Esophagus squamous epithelium (tissue), 5 donors: ENCODE results near the gene NGFR. TPM values are rescaled to one million over a fixed set of nuclear protein-coding genes. Genes with fewer than 3 reads are reported as not detected.

Source experiments
- DNase-seq: peaks from one replicate; lab custom pipeline; 2025; lab: John Stamatoyannopoulos, UW
- H3K27ac ChIP-seq, 4 donors: fragments of 200-600 bp; sonication (generic); one replicate each; pipeline ENCODE4 v1.5.1; 2016 to 2019; ENCODE audit warnings: mild to moderate bottlenecking in 1 of 4
- H3K27me3 ChIP-seq, 4 donors: fragments of 200-600 bp; sonication (generic); 1 replicate in 3 of 4; 2 replicates in 1 of 4; pipeline versions ENCODE4 v1.5.1 to v1.6.0; 2017 to 2021; ENCODE audit warnings: antibody characterized with exemption in 1 of 4
- H3K36me3 ChIP-seq, 3 donors: fragments of 200-600 bp; sonication (generic); one replicate each; pipeline ENCODE4 v1.5.1; 2016 to 2019
- H3K4me1 ChIP-seq, 3 donors: fragments of 200-600 bp; sonication (generic); one replicate each; pipeline ENCODE4 v1.5.1; 2017 to 2019
- H3K4me3 ChIP-seq, 4 donors: fragments of 200-600 bp; sonication (generic); 1 replicate in 3 of 4; 2 replicates in 1 of 4; pipeline ENCODE4 v1.5.1; 2016 to 2019; ENCODE audit warnings: mild to moderate bottlenecking in 2 of 4, moderate library complexity in 1 of 4
- H3K9me3 ChIP-seq, 3 donors: fragments of 200-600 bp; sonication (generic); one replicate each; pipeline ENCODE4 v1.5.1; 2016 to 2019
- CTCF ChIP-seq, 6 experiments: fragments of 450-650 bp in 4 of 6; fragments of 200-600 bp in 2 of 6; sonication (generic) in 2 of 6; IDR thresholded peaks; one replicate each; pipeline ENCODE4 v1.5.1; 2016 to 2019; ENCODE audit warnings: antibody characterized with exemption in 6 of 6, mild to moderate bottlenecking in 4 of 6, moderate library complexity in 4 of 6
- POLR2A ChIP-seq, 4 donors: fragments of 450-650 bp; IDR thresholded peaks; one replicate each; pipeline ENCODE4 v1.6.1; 2017; ENCODE audit warnings: antibody characterized with exemption in 4 of 4, mild to moderate bottlenecking in 4 of 4, moderate library complexity in 3 of 4
- WGBS, 2 donors: methylation state at CpG; one replicate each; pipeline ENCODE4 v1.1.5; 2018; 5-methylcytosine and 5-hydroxymethylcytosine counted together
- intact Hi-C: fragments of 100-400 bp; cut with DNase I; formaldehyde crosslinking; loops from one replicate; pipeline ENCODE4 v1.15.0; 2022
- total RNA-seq, 4 donors: library from RNA; depleted of rRNA; stranded (reverse); fragments of >200 nt; gene quantifications; one replicate each; pipeline ENCODE4 v1.1.0, GENCODE V29; 2016
- donor health status: DM: yes; HTN: yes; CAD: no.

NGFR gene
- total RNA-seq, 4 donors from 2014 or later, result 1.6 to 9.6 (median 4.9) TPM

- Histone ChIP-seq H3K27ac (no peak overlapping the region), H3K4me1 (peaks cover 5 to 23% (median 7%) of the 10 kb centered on the region in 3 donors), H3K27me3 (peaks cover 3 to 99% (median 7%) of the 10 kb centered on the region in 4 donors), H3K36me3 (no peaks in the 10 kb centered on the region), H3K4me3 (no peak overlapping the region), H3K9me3 (no peaks in the 10 kb centered on the region)
- no peak for DNase-seq
- WGBS, 2 donors, result 60 to 77% methylated on average over 4 to 5 of the region's 5 CpGs
- TF ChIP-seq CTCF (IDR thresholded peaks at IDR 0.05) (no peak), POLR2A (IDR thresholded peaks at IDR 0.05) (no peak)
- intact Hi-C loops, result no loop called here
Measured at GRCh38 chr17:49472527-49472926, 22.6 kb upstream of the NGFR start.

GRCh38 chr17:49473900-49474751, 21.0 kb upstream of the NGFR start:
- Histone ChIP-seq H3K27ac (no peak overlapping the region), H3K27me3 (peaks cover 3 to 99% (median 7%) of the 10 kb centered on the region in 4 donors), H3K4me3 (no peak overlapping the region), H3K36me3 (no peaks in the 10 kb centered on the region), H3K4me1 (peaks cover 5 to 23% (median 7%) of the 10 kb centered on the region in 3 donors), H3K9me3 (no peaks in the 10 kb centered on the region)
- intact Hi-C loops, result no loop called here
- WGBS, 2 donors, result 52 to 69% methylated on average over 5 to 7 of the region's 9 CpGs
- no peak for DNase-seq
- TF ChIP-seq POLR2A (IDR thresholded peaks at IDR 0.05), result no peak
- no peak for TF ChIP-seq CTCF (IDR thresholded peaks at IDR 0.05)

GRCh38 chr17:49477709-49478108, 17.4 kb upstream of the NGFR start:
- H3K4me1 ChIP-seq, result no peaks in the 10 kb centered on the region
- H3K9me3 ChIP-seq, result no peaks in the 10 kb centered on the region
- H3K4me3 ChIP-seq, result no peak overlapping the region
- no peak for DNase-seq
- 44 to 47% methylated on average over 2 to 3 of the region's 3 CpGs for WGBS, 2 donors
- no peak overlapping the region for H3K27ac ChIP-seq
- no peaks in the 10 kb centered on the region for H3K36me3 ChIP-seq
- intact Hi-C loops, result no loop called here
- H3K27me3 ChIP-seq, result peaks cover 0 to 97% (median 0%) of the 10 kb centered on the region in 4 donors
- no peak for TF ChIP-seq CTCF (IDR thresholded peaks at IDR 0.05)
- TF ChIP-seq POLR2A (IDR thresholded peaks at IDR 0.05), result no peak

- no peak overlapping the region for H3K27ac ChIP-seq
- no peaks in the 10 kb centered on the region for H3K9me3 ChIP-seq
- no peak overlapping the region for H3K4me3 ChIP-seq
- H3K4me1 ChIP-seq, result peaks cover 0 to under 1% (median 0%) of the 10 kb centered on the region in 3 donors
- TF ChIP-seq CTCF (IDR thresholded peaks at IDR 0.05) (no peak), POLR2A (IDR thresholded peaks at IDR 0.05) (no peak)
- WGBS, 2 donors, result 56 to 77% methylated on average over 3 to 4 of the region's 5 CpGs
- no peak for DNase-seq
- peaks cover 0 to 98% (median 0%) of the 10 kb centered on the region in 4 donors for H3K27me3 ChIP-seq
- H3K36me3 ChIP-seq, result no peaks in the 10 kb centered on the region
- intact Hi-C loops, result no loop called here
Measured at GRCh38 chr17:49480836-49481615, 14.1 kb upstream of the NGFR start.
